SK-N-MC (cell line): ENCODE measurements around the gene DRICH1.
"Not testable (repeated sequence)": the region's sequence is repeated elsewhere in the genome, so short reads cannot be mapped to it uniquely, and the experiment has no call there.

ENCODE experiments used
- EZH2 ChIP-seq: fragments of 200-600 bp; sonication (generic); IDR thresholded peaks from one replicate; pipeline ENCODE4 v1.6.1; 2017; ENCODE audit warnings: antibody characterized with exemption
- POLR2AphosphoS5 ChIP-seq: IDR thresholded peaks from 2 replicates; pipeline ENCODE4 v1.6.1; 2012; ENCODE audit warnings: mild to moderate bottlenecking, low read depth, low read length, borderline replicate concordance

- TF ChIP-seq POLR2AphosphoS5, EZH2: not testable (repeated sequence)
Observed at GRCh38 chr22:23573701-23574235, 58.4 kb downstream of the DRICH1 start.
